ENCODE measurements around the gene RASGRF2.
"Not testable (repeated sequence)": the region's sequence is repeated elsewhere in the genome, so short reads cannot be mapped to it uniquely, and the experiment has no call there.

DNA sequence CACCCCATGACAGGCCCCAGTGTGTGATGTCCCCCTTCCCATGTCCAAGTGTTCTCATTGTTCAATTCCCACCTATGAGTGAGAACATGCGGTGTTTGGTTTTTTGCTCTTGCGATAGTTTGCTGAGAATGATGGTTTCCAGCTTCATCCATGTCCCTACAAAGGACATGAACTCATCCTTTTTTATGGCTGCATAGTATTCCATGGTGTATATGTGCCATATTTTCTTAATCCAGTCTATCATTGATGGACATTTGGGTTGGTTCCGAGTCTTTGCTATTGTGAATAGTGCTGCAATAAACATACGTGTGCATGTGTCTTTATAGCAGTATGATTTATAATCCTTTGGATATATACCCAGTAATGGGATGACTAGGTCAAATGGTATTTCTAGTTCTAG is 93.1 kb downstream of the RASGRF2 start:
- TF ChIP-seq, protein P1, sequence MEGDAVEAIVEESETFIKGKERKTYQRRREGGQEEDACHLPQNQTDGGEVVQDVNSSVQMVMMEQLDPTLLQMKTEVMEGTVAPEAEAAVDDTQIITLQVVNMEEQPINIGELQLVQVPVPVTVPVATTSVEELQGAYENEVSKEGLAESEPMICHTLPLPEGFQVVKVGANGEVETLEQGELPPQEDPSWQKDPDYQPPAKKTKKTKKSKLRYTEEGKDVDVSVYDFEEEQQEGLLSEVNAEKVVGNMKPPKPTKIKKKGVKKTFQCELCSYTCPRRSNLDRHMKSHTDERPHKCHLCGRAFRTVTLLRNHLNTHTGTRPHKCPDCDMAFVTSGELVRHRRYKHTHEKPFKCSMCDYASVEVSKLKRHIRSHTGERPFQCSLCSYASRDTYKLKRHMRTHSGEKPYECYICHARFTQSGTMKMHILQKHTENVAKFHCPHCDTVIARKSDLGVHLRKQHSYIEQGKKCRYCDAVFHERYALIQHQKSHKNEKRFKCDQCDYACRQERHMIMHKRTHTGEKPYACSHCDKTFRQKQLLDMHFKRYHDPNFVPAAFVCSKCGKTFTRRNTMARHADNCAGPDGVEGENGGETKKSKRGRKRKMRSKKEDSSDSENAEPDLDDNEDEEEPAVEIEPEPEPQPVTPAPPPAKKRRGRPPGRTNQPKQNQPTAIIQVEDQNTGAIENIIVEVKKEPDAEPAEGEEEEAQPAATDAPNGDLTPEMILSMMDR (IDR thresholded peaks at IDR 0.05) = not testable (repeated sequence)
- TF ChIP-seq POLR2A (IDR thresholded peaks at IDR 0.05) = not testable (repeated sequence)

All from uterus (tissue), 2 donors.